DMS79 (cell line): ENCODE measurements around the gene TTC9.

Experiments
- DNase-seq: peaks from one replicate; lab custom pipeline; 2025; lab: John Stamatoyannopoulos, UW

Gene TTC9

GRCh38 chr14:70716483-70716882 lies 74.8 kb downstream of the TTC9 start:
- no peak for DNase-seq

GRCh38 chr14:70716958-70717357 lies 75.2 kb downstream of the TTC9 start:
- DNase-seq: no peak

GRCh38 chr14:70718383-70719118 lies 76.8 kb downstream of the TTC9 start:
- DNase-seq: no peak

- no peak for DNase-seq
These were observed 79.8 kb downstream of the TTC9 start for GRCh38 chr14:70721542-70721941.

- no peak for DNase-seq
These were observed 80.7 kb downstream of the TTC9 start for GRCh38 chr14:70722418-70722817.

GRCh38 chr14:70723276-70723675 lies 81.6 kb downstream of the TTC9 start:
- DNase-seq: no peak

- no peak for DNase-seq
These were observed 82.4 kb downstream of the TTC9 start for GRCh38 chr14:70724110-70724509.

- DNase-seq: no peak
These were observed 83.2 kb downstream of the TTC9 start for GRCh38 chr14:70724944-70725343.
